Epidermal melanocyte (primary cell): ENCODE data around the gene PHC2.
"Not testable (repeated sequence)": the region's sequence is repeated elsewhere in the genome, so short reads cannot be mapped to it uniquely, and the experiment has no call there.

ENCODE experiments used
- DNase-seq: peaks from one replicate; pipeline ENCODE4 v3.0.0; 2011; ENCODE audit warnings: low spot score; ENCODE audit not compliant: insufficient read length

Gene PHC2

GRCh38 chr1:33317354-33317753 lies 113.5 kb downstream of the PHC2 start:
- no peak for DNase-seq

DNA sequence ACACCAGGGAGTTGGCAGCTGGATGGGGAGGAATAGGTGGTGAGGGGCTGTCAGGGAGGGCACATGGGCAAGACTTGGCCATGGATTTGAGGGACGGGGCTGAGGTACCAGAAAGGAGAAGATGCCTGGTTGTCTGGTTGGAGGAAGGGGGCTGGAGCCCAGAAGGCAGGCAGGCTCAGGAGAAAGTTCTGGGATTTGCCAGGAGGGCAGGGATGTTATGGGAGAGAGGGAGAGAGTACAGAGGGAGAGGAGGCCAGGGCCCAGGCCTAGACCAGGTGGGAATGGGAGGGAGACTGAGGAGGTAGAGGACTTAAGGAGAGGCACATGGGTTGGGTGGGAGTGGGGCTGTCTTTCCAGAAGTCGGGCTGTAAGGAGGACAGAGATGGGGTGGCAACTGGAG lies 114.3 kb downstream of the PHC2 start:
- DNase-seq = no peak

GRCh38 chr1:33314416-33314815 lies 116.5 kb downstream of the PHC2 start:
- no peak for DNase-seq

GRCh38 chr1:33312413-33312749 lies 118.5 kb downstream of the PHC2 start:
- no peak for DNase-seq

GRCh38 chr1:33311706-33312412 lies 119.0 kb downstream of the PHC2 start:
- no peak for DNase-seq

GRCh38 chr1:33310702-33311101 lies 120.2 kb downstream of the PHC2 start:
- DNase-seq = no peak

DNA sequence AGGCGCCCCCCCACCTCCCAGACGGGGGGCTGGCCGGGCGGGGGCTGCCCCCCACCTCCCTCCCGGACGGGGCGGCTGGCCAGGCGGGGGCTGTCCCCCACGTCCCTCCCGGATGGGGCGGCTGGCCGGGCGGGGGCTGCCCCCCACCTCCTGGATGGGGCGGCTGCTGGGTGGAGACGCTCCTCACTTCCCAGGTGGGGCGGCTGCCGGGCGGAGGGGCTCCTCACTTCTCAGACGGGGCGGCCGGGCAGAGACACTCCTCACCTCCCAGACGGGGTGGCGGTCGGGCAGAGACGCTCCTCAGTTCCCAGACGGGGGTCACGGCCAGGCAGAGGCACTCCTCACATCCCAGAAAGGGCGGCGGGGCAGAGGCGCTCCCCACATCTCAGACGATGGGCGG lies 121.5 kb downstream of the PHC2 start:
- not testable (repeated sequence) for DNase-seq

GRCh38 chr1:33307494-33307864 lies 123.4 kb downstream of the PHC2 start:
- DNase-seq = no peak

DNA sequence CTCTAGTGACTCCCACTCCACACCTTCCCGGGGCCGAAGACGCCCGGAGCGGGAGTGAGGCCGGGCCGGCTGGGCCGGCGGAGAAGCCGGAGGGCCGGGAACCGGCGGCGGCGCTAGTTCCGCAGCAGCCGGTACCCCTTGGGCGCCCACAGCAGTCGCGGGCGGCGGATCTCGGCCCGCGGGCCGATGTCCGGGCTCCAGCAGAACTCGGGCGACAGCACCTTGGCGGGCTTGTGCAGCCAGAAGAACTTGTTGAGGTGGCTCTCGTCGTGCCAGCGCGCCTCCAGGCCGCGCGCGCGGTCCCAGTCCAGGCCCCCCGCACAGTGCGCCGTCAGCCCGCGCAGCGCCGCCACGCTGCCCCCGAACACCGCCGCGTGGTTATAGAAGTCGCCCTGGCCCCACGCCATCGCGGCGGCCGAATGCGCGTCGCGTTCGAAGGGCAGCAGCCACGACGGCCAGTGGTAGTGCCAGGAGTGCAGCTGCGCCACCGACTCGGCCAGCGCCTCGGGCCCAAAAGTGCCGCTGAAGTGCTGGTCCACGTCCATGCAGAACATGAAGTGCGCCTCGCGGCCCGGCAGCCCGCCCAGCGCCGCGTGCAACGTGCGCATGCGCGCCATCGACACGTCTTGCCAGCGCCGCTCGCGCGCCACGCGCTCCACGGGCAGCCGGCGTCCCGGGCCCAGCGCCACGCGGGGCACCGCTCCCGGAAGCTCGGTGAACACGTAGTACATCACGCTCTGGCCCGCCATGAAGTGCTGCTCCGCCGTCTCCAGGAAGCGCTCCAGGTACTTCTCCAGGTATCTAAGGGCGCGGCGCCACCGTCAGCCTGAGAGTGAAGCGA lies 124.0 kb downstream of the PHC2 start:
- no peak for DNase-seq

DNA sequence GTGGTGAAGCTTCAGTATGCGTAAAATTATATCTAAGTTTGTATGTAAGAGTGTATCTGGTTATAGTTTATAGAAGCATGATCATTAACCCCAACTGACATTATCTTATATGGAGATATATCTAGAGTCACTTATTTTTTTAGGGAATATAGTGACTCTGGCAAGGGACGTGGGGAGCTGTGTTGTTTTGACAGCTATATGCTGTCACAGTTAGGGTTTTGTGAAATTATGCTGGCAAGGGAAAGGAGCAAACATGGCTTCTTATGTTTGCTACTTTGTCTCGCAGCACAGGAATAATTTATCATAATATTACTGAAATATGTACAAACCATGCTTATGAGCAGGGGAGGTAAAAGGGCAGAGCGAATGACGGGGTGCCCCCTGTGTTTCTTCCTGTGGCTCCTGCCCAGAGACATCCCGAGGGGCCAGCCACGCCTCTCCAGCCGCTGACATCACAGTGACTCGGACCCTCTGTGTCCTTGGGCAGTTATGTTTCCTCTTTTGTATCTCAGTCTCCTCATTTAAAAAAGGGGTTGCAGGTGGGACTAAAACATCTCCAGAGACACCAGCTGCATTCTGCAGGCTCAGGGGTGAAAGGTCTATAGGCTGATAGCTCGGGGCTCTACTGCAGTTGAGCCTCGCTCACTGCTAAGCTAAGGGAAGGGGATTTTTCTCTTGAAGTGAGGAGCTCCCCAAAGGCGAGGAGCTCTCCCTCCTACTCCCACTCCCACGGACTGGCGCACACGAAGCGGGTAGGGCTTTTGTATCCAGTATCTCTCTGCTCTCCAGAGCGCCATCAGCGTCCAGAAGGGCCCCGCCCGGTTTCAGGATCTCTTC lies 124.9 kb downstream of the PHC2 start:
- no peak for DNase-seq

DNA sequence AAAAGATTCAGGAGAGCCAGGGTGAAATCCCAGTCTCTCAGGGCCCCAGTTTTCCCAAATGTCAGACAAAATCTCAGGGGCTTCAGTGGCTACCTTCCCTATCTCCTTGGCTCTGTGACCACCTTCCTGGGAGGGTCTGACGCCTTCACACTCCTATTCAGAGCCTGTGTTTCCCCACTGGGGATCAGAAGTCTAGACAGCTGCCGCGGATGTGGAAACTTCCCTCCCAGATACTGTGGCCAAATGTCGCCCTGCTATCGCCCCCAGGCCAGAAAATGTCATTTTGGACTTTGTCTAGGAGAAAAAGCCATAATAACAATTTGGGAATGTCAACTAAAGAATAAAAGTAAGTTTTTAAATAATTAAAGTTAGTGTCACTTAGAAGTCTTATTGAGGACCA lies 125.9 kb downstream of the PHC2 start:
- no peak for DNase-seq

- DNase-seq = no peak
These were observed 128.6 kb downstream of the PHC2 start for GRCh38 chr1:33302325-33302724.

GRCh38 chr1:33301273-33301984 lies 129.5 kb downstream of the PHC2 start:
- peak; percentile 52 for DNase-seq

DNA sequence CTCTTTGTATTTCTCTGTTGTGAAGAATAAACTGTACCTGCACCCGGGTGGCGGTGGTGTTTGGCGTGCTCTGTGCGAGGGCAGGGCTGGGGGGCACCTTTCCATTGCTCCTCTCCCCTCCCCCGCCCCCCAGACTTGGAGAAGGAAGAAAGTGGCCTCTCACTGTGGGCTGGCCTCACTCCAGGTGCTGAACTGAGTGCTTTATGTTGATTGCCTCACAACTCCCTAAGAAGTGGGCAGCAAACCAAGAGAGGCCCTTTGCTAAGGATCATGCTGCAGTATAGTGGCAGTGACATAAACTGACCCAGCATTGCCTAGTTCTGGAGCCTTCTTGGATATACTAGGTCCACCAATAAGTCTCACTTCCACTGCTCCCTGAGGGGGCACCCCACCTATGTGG lies 130.2 kb downstream of the PHC2 start:
- DNase-seq = peak; percentile 44

GRCh38 chr1:33299461-33300155 lies 131.3 kb downstream of the PHC2 start:
- DNase-seq = no peak

DNA sequence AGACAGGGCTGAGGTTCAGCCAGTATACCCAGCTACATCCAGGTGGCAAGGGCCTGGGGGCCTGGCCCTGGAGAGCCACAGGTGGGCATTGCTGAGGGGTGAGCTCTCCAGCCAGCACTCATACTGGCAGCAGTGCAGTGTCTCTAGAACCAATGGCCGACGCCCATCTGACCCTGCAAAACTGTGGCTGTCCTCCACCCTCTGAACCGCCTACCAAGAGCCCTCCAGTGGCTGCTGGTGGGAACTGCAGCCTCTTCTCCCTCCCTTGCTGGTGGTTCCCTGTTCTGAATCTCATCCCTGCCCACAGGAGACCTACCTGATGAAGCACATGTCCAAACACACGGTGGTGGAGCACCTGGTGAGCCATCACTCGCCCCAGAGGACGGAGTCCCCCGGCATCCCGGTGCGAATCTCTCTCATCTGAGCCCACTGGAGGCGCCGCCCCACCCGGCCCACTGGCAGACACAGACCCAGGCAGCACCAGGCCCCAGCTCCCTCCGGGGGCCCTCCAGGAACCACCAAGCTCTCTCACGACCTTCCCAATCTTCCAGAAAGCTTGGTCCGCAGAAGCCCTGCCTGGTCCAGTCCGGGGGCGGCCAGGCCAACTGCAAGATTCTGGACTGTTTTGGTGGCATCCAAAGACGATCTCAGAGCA lies 132.1 kb downstream of the PHC2 start:
- peak; percentile 42 for DNase-seq

GRCh38 chr1:33297911-33298622 lies 132.8 kb downstream of the PHC2 start:
- DNase-seq = no peak

DNA sequence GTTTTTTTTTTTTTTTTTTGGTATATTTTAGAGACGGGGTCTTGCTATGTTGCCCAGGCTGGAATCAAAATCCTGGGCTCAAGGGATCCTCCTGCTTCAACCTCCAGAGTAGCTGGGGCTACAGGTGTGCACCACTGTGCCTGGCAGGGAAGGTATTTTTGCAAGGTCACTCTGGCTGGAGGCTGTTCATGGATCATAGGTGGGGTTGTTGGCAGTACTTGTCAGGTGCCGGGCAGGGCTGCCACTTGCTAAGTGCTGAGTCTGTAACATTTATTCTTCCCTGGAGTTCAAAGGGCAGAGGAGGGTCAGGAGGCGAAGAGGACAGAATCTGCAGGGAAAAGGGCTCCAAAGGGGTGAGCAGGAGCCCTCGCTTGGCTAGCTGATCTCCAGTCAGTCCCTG lies 134.1 kb downstream of the PHC2 start:
- no peak for DNase-seq

DNA sequence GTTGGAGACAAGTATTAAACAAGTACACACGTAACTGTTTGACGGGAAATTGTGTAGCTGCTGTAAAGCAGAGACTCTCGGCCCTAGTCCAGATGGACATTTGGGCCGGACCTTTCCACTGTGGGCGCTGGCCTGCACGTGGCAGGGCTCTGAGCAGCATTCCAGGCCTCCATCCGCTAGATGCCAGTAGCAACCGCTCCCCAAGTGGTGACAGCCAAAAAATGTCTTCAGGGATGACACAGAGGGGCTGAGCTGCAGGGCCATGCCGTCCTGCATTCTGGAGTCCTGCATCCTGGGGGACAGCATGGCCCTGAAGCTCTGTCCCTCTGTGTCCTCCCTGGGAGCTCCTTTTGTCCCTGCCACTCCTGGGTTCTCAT lies 134.8 kb downstream of the PHC2 start:
- DNase-seq = no peak
